Duodenal mucosa (tissue), 2 donors: ENCODE measurements around the gene MATN4.

Experiments used
- H3K27ac ChIP-seq: one replicate; pipeline ENCODE4 v1.7.0; 2013; ENCODE audit warnings: low read depth, low read length
- H3K27me3 ChIP-seq, 2 donors: one replicate each; pipeline ENCODE4 v1.7.0; 2013; ENCODE audit warnings: low read length in 2 of 2, control low read depth in 1 of 2; ENCODE audit not compliant: insufficient read depth in 2 of 2, control insufficient read depth in 1 of 2
- H3K36me3 ChIP-seq, 2 donors: one replicate each; pipeline ENCODE4 v1.7.0; 2013; ENCODE audit warnings: low read length in 2 of 2, control low read depth in 1 of 2; ENCODE audit not compliant: insufficient read depth in 2 of 2, control insufficient read depth in 1 of 2
- H3K4me1 ChIP-seq, 2 donors: one replicate each; pipeline ENCODE4 v1.7.0; 2013; ENCODE audit warnings: low read length in 2 of 2, control low read depth in 1 of 2; ENCODE audit not compliant: insufficient read depth in 2 of 2, control insufficient read depth in 1 of 2
- H3K4me3 ChIP-seq, 2 donors: one replicate each; pipeline ENCODE4 v1.7.0; 2013; ENCODE audit warnings: low read length in 2 of 2, low read depth in 1 of 2
- H3K9ac ChIP-seq, 2 donors: one replicate each; pipeline ENCODE4 v1.7.0; 2013; ENCODE audit warnings: low read length in 2 of 2, low read depth in 1 of 2
- H3K9me3 ChIP-seq, 2 donors: one replicate each; pipeline ENCODE4 v1.7.0; 2013; ENCODE audit warnings: low read length in 2 of 2, control low read depth in 1 of 2; ENCODE audit not compliant: control insufficient read depth in 1 of 2

Gene MATN4

DNA sequence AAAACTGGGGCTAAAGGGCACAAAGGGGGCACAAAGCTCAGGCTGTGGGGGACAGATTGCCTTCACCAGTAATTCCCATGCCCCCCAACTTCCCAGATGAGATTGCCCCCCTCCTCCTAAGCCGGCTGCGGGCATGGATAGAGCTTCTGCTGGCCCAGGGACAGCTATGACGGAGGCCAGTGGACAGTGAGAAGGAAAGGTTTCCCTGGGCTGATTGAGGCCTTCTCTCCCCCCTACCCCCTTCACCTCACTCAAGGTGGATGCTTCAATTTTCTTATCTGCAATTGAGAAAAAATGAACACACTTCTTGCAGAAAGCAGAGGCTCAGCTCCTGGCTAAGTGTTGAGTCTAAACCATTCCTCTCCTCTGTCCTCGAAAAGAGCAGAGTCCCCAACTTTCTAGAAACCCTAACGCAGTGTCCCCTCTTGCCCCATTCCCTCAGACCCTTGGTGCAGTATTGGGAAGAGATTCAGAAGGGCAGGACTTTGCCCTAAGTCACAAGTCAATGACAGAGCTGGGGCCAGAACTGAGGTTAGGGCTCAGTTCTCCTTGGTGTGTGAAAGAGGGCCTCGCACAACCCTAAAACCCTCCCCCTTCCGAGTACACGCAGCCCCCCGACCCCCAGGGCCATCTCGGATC, 39.3 kb upstream of the MATN4 start:
- peak overlapping the region; percentile 90 to 96 for H3K9ac ChIP-seq
- no peaks in the 10 kb centered on the region for H3K9me3 ChIP-seq
- peaks cover 41 to 46% of the 10 kb centered on the region in 2 donors for H3K4me1 ChIP-seq
- H3K36me3 ChIP-seq: no peaks in the 10 kb centered on the region
- no peaks in the 10 kb centered on the region for H3K27me3 ChIP-seq
- peak overlapping the region; percentile 91 for H3K27ac ChIP-seq
- peak overlapping the region; percentile 70 to 92 for H3K4me3 ChIP-seq

DNA sequence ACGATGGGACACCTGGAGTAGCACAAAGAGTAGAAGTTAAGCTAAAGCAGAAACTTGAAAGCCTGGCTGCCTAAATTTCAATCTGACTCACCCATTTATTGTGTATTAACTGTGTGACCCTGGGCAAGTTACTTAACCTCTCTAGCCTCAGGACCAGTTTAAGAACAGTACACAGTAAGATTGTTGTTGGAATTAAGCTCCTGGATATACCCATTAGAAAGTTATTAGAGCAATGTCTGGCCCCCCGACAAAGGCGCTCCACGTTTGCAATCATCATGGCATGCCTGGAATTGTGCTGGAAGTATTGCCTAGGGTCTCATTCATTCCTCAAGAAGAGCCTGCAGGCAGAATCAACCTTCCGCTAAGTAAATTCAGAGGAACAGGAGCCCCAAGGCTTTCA, 38.8 kb upstream of the MATN4 start:
- peak overlapping the region; percentile 91 for H3K27ac ChIP-seq
- peak overlapping the region; percentile 70 to 92 for H3K4me3 ChIP-seq
- peaks cover 45 to 52% of the 10 kb centered on the region in 2 donors for H3K4me1 ChIP-seq
- H3K27me3 ChIP-seq: no peaks in the 10 kb centered on the region
- H3K9me3 ChIP-seq: no peaks in the 10 kb centered on the region
- no peaks in the 10 kb centered on the region for H3K36me3 ChIP-seq
- H3K9ac ChIP-seq: peak overlapping the region; percentile 90 to 96

DNA sequence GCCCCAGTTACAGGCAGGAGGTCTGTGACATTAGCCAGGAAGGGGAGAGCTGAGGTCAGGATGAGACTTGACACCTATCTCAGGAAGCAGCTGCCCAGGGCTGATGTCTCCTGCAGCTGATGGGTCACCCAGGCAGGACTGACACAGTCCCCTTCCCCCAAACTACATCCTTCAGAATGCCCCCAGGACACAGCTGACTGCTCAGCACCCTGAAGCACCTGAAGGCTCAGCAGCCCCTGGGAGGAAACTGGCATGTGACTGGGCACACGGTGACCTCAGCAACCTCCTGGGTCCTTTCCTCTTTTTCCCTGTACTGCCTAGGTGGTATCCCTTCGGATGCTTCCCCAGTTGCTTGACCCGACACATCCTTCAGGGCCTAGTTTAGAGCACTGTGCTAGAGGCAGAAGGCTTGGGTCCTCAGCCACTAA, 38.2 kb upstream of the MATN4 start:
- peak overlapping the region; percentile 70 to 92 for H3K4me3 ChIP-seq
- H3K9me3 ChIP-seq: no peaks in the 10 kb centered on the region
- H3K36me3 ChIP-seq: no peaks in the 10 kb centered on the region
- peak overlapping the region; percentile 91 for H3K27ac ChIP-seq
- H3K4me1 ChIP-seq: peaks cover 50 to 58% of the 10 kb centered on the region in 2 donors
- no peaks in the 10 kb centered on the region for H3K27me3 ChIP-seq
- H3K9ac ChIP-seq: peak overlapping the region; percentile 90 to 96

DNA sequence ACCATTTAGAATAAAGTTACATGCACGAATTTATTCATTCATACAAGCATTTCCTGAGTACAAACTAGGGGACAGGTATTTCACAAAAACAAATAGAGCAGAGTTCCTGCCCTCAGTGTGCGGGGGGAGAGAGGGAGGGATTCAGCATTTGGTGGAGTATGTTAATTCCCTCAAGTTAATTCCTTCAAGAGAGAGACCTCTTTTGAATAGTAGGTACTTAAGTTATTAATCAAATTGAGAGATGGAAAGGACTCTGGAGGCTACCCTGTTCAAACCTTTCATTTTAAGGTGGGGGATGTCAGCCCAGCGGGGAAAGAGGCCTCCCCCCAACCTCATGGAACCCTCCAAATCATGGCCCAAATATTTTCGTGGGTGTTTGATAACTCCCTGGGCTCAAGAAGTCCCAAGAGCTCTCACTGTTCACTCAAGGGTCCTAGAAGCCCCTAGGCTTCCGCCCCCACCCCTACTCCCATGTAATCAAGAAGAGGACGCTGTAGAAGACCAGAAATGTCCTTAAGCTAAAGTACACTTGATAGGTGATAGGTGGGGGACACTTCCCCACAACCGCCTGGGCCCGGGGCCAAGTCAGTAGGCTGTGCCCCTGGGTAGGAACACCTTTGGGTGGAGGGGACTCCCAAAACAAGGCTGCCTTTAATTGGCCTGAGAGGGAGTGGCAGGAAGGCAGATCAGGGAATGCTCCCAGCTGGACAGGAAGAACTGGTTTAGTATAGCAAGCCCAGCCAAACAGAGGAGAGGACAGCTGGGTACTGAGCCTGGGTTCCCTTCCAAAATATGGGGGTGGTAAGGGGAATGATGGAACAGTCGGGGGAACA, 37.2 kb upstream of the MATN4 start:
- Histone ChIP-seq H3K27me3 (no peaks in the 10 kb centered on the region), H3K36me3 (no peaks in the 10 kb centered on the region), H3K9me3 (no peaks in the 10 kb centered on the region), H3K27ac (peak overlapping the region; percentile 91), H3K9ac (peak overlapping the region; percentile 90 to 96), H3K4me1 (peaks cover 60 to 67% of the 10 kb centered on the region in 2 donors), H3K4me3 (peak overlapping the region; percentile 70 to 92)

DNA sequence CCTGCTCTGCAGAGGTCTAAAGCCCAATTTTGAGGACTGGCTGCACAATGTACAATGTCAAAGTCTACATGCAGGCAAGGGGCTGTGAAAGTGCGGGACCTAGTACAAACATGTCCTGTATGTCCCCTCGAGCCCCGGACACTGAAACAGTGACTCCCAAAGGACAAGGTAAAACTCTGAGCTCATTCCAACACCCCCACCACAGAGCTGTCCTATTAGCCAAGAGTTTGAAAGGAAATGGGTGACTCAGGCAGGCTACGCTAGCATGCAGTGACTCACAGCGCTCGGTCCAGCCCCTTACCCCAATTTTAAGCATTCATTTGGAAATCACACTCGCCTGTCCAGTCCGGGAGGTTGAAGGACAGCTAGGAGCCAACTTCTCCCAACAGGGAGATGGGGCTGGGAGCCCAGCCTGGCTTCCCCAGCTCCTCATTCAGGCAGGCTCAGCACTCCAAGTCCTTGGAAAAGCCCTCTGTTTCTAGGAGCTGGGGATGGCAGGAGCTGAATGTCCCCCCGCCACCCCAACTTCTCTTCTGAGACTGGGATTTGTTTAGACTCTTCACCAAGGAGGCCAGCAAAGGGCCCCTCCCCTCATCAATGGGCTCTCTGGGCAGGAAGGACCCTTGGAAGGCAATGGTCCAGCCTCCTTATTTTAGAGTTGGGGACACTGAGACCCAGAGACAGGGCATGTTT, 36.2 kb upstream of the MATN4 start:
- Histone ChIP-seq H3K4me3 (peak overlapping the region; percentile 70 to 92), H3K9me3 (no peaks in the 10 kb centered on the region), H3K9ac (peak overlapping the region; percentile 90 to 96), H3K36me3 (no peaks in the 10 kb centered on the region), H3K27me3 (no peaks in the 10 kb centered on the region), H3K27ac (peak overlapping the region; percentile 91), H3K4me1 (peaks cover 70 to 77% of the 10 kb centered on the region in 2 donors)

DNA sequence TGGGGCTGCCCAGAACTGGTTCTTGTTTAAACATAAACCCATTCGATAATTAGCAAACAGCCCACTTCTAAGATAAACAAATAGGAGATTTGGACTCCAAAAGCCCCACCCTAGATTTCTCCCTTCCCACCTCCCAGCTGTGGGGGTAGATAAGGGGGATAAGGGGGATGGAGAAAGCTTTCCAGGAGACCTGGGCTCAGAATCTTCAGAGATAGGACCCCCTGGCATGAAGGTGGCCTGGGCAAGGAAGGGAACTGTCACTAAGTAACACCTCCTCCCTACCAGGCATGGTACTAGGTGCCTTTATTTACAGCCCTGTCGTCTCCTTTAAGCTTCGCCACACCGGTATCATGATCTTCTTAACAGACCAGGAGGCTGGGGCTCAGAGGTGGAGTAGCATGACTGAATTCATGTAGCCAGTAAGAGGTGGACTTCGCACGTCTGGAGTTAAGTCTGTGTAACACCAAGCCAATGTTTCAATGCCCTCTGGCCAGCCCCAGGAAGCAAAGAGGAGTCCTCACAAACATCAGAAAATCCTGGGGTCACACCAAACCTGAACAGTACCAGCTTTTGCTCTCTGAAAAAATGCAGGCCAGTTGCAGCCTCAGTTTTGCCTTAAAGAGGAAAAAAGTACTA, 35.6 kb upstream of the MATN4 start:
- Histone ChIP-seq H3K4me1 (peaks cover 77 to 84% of the 10 kb centered on the region in 2 donors), H3K4me3 (peak overlapping the region; percentile 70 to 92), H3K27ac (peak overlapping the region; percentile 91), H3K36me3 (no peaks in the 10 kb centered on the region), H3K9me3 (no peaks in the 10 kb centered on the region), H3K9ac (peak overlapping the region; percentile 90 to 96), H3K27me3 (no peaks in the 10 kb centered on the region)

DNA sequence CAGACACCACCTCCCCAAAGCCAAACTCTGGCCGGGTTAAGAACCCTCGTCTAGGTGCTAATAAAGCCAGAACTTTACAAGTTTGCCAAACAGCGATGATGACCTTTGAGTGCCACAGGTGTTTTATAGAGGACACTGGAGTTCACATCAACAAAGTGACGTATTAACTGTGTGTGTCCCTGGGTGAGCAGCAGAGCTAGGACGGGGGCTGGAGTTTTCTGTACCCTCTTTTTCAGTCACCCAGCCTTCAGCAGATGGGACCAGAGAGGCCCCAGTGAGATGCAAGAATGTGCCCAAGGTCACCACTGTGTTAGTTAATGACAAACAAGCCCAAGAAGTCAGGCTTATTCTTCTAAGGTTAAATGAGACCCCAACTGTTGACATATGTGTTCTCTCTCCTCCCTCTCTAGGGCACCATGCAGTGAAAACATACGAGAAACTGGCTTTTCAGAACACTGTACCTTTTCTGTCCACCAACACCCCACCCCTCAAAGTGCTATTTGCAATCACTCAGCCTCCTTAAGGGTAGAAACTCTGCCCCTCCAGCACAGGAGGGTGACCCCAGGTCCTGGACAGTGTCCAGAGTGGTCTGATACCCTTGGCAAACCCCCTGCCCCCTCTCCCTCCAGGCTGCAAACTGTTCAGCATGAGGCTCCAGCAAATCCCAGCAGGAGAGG, 34.9 kb upstream of the MATN4 start:
- peak overlapping the region; percentile 91 for H3K27ac ChIP-seq
- H3K9ac ChIP-seq: peak overlapping the region; percentile 90 to 96
- no peaks in the 10 kb centered on the region for H3K27me3 ChIP-seq
- H3K36me3 ChIP-seq: no peaks in the 10 kb centered on the region
- H3K9me3 ChIP-seq: no peaks in the 10 kb centered on the region
- H3K4me1 ChIP-seq: peaks cover 83 to 91% of the 10 kb centered on the region in 2 donors
- peak overlapping the region; percentile 45 to 92 for H3K4me3 ChIP-seq

DNA sequence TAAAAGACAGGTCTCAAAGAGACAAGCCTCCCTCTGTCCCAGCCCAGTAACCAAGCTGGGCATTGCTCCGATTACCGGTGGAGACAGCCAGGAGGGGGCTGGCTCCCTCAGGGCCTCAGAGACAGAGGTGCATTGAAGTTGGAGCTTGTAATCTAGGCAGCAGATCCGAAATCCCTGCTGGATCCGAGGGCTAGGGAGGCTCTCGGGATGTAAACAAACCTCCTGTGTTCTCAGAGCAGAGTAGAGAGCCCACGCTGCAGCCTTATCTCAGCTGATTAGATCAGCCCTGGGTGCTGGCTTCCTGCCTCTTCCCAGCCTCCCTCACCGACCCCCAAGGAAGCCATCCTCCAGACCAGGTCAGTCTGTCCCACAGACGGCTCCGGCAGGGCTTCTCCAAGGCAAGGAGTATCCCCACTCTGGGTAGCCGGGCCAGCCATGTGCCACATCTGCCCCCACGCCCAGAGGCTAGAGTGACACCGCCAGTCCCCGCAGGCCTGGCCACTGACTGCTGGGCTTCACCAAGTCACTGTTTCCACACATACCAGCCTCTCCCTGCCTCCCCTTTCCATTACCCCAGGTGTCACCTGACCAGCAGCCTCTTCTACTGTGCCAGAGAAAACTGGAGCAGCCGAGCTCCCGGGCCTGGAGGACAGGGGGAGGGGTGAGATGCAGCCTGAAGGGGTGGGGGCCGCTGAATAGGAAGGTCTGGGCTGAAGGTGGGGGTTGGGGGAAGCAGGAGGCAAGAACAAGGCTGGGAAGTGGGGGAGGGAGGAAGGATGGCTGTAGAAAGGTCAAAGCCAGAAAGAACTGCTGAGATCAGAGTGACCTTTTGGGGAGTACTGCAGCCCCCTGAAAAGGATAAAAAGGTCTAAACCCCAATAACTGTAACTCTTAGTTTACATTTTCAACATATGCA, 34.1 kb upstream of the MATN4 start:
- H3K4me1 ChIP-seq: peaks cover 91 to 95% of the 10 kb centered on the region in 2 donors
- no peaks in the 10 kb centered on the region for H3K9me3 ChIP-seq
- H3K9ac ChIP-seq: peak overlapping the region; percentile 16 to 96
- no peaks in the 10 kb centered on the region for H3K27me3 ChIP-seq
- H3K36me3 ChIP-seq: no peaks in the 10 kb centered on the region
- H3K4me3 ChIP-seq: peak overlapping the region; percentile 45 to 92
- peak overlapping the region; percentile 91 for H3K27ac ChIP-seq

DNA sequence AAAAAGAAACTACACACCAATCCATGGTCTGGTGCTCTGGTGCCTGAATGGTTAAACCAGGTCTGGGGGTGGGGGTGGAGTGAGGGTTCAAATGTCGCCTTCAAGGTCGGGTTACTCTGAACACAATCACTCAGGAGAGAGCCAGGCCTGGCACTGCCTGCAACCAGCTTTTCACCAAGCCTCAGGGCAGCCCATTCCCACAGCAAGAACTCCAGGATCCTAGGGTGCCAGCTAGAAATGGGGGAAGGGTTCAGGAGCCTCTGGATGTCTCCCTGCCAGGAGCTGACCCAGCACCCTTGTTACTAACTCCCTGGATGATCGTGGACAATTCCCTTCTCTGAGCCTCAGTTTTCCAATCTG, 33.5 kb upstream of the MATN4 start:
- Histone ChIP-seq H3K27me3 (no peaks in the 10 kb centered on the region), H3K4me3 (peak overlapping the region; percentile 4 to 92), H3K36me3 (no peaks in the 10 kb centered on the region), H3K4me1 (peaks cover 95 to 97% of the 10 kb centered on the region in 2 donors), H3K27ac (peak overlapping the region; percentile 91), H3K9ac (peak overlapping the region; percentile 16 to 96), H3K9me3 (no peaks in the 10 kb centered on the region)
